HG03378 (cell line): ENCODE measurements around the gene CEP350.
A peak's percentile ranks its signal among the peaks of the same experiment; 100 is the strongest.

Experiments
- ATAC-seq: cut with Tn5 transposase; IDR thresholded peaks from one replicate; pipeline ENCODE4 v1.9.1; 2021; ENCODE audit warnings: mild to moderate bottlenecking, moderate library complexity; ENCODE audit not compliant: unreplicated experiment

The CEP350 gene

DNA sequence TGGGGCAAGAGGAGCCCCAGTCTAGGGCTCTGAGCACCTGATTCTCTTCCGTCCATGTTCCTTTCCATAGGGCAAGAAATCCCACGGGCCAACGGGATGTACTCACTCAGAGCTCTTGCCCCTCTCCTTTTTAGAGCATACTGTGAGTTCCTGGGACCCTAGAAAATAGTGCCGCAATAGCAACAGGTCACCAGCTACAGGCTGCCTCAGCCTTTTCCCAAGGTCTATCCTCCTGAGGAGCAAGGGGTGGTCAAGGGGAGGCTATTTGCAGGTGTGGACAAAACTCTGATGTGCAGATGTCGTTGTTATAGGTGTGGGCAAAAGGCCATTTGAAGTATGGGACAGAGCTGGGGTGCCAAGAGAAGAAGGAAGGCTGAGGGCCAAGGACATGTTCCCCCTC, 198.4 kb downstream of the CEP350 start:
- no peak for ATAC-seq

DNA sequence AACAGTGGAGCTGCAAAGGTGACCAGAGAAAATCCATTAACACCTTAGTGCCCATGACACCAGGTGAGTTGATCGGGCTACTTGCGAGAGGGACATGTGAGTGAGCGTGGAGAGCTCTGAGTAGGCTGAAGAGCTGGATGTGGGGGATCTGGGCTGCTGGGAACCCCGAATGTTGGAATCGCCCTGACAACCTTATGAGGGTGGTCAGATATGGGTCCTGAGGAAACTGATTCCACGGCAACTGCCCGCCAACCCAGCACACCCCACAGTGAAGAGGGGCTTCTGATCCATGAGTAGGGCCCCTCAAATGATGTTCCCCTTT, 199.4 kb downstream of the CEP350 start:
- no peak for ATAC-seq

DNA sequence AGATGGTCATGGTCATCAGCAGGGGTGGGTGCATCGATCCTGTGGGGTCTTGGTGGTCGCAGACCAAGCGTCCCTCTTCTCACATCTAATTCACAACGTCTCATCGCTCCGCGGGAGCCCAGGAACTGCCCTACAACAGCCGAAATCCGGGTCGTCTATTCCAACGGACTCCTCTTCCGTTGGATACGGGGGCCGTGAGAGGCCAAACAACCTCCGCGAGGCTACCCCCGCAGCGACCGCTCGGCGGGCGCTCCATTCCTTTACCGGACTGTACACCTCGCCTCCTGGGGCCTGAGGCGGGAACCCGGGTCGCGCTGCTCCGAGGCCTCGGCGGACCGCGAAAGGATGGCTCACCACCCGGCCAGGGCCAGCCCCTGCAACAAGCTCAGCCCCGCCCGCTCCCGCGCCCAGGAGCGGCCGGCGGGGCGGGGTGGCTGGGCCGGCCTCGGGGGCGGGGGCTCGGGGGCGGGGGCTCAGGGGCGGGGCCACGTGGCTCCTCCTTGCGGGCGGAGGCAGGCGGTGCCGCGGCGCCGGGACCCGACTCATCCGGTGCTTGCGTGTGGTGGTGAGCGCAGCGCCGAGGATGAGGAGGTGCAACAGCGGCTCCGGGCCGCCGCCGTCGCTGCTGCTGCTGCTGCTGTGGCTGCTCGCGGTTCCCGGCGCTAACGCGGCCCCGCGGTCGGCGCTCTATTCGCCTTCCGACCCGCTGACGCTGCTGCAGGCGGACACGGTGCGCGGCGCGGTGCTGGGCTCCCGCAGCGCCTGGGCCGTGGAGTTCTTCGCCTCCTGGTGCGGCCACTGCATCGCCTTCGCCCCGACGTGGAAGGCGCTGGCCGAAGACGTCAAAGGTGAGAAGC, 199.9 kb downstream of the CEP350 start, which contains the start of gene QSOX1:
QSOX1 (plus strand) TSS at position 545 of the 857 bp plus-strand sequence; CDS start at position 584, 39 bp downstream.
- ATAC-seq, result peak; percentile 78

DNA sequence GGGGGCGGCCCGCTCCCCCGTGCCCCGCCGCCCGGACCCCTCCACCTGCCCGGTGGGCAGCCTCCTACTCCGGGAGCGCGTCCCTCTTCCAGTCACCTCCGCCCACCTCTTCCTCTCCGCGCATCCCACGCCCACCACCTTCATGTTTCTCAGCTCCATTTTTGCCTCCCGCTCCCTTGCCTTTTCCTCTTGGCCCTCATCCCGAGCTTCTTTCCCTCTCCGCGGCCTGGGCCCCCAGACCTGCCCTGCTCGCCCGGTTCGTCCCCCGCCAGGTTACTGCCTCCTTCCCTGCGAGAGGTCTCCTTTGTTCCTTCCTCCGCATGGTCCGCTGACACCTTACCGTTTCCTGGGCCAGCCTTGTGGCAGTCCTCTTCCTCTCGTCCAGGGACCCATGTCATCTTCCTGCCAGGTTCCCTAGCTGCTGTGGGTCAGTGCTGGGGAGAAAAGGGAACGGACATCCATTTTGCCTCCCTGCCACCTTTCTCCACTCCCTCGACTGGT, 200.6 kb downstream of the CEP350 start:
- ATAC-seq, result no peak

DNA sequence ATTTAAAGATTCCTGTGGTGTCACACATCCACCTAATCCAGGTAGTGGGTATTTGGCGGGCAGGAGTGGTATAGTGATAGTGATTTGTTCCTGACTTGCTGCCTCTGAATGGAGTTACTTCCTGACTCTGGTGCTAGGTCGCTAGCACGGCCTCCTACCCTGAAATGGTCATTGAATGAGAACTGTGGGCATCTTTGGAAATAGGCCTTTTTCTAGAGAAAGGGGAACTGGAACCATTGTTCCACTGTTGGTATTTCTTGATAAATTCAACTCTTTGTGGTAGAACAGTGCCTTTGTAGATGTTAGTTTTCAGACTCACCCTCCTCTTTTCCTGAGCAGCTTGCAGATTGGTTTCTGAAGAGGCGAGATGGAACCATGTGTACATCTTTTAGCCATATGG, 201.6 kb downstream of the CEP350 start:
- no peak for ATAC-seq

DNA sequence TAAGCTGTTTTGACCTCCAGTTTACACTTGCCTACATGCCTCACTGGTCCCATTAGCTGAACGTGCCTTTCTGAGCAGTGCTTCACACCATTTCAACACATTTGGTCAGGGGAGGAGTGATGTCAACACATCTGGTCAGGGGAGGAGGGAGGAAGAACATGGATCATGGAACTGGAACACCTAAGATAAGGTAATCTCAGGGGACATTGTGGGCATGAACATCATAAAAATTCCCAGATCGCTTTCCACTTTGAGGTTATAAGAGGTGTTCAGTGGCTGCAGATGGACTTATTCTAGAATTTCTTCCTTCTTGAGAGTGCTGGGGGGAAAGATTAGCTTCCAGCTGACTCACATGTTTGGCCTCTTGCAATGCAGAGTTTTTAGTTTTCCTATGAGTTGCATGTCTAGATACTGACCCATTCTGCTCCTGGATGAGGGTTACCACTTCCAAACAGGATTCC, 202.1 kb downstream of the CEP350 start:
- no peak for ATAC-seq

DNA sequence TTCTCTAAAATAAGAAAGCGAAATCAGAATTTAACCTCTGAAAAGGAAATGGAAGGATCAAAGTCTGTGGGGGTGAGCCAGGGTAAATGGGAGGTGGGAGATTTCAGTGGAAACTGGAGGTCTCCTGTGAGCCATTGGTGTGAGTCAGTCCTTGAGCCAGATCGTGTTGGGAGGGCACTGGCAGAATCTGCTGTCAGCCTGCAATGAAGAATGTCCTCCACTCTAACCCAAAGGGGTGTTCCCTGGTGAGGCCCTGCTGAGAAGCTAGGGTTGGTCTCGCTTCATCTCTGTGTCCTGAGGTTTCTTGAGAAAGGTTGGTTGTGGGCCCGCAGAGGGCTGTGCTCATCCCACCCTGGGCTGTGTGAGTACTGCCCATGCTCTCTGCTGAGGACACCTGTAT, 202.5 kb downstream of the CEP350 start:
- ATAC-seq, result no peak

DNA sequence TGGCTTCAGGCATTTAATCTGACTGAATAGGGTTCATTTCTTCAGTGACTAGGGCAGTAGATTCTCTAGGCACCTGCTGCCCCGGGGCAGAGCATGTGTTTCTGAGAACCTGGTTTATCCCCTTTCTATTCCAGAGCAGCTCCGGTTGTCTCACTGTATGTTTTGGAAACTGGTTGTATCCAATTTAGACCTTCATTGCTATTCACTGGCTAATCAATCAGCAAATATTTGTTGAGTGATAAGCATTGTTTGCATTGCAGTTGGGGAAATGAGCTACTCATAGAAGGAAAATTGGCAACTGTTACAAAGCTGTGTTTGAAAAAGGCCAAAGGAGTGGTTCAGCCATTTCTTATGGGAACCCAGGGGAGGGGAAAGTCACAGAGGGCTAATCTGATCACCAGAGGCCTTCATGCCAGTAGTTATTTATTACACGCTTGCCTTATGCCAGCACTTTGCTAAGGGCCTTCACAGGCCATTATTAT, 203.0 kb downstream of the CEP350 start:
- no peak for ATAC-seq

DNA sequence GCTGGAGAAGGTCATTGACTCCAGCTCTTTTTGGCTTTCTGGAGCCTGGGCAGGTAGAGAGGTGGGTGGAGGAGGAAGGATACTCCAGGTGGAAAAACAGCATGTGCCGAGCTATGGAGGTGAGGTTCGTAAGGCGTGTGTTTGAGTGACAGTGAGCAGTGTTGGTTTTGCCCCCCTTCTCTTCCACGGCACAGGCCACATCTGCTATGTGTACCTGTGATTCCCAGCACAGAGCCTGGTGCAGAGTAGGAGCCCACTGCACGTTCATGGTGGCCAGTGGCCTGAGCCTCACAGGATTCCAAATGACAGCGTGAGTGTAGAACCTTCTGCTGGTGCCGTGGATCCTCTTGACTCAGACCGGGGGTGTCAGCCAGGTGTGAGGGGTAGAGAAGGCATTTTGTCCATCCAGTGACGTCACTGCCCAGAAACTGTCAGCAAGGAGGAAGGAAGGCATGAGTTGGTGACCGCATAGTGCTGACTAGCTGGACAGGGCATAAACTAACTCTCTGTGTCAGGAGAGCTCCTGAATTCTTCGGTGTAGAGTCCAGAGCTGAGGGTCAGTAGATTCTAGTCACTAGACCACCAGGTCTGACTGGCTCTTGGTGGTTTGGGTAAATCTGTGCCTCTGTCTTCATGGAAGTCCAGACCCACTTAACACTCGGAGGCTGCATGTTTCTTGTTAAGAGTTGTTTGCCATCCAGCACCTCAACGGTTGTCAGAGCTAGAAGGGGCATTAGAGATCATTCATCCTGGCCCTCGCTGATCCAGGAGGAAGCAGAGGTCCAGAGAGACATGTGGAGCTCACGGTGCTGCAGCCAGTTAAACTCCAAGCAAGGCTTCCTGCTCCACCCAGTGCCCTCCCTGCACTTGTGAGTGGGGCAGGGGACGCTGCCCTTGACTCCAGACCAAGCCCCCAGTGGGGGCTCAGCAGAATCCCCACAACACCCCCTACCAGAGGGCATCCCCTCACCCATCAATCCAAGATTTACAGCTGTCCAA, 203.8 kb downstream of the CEP350 start:
- no peak for ATAC-seq

DNA sequence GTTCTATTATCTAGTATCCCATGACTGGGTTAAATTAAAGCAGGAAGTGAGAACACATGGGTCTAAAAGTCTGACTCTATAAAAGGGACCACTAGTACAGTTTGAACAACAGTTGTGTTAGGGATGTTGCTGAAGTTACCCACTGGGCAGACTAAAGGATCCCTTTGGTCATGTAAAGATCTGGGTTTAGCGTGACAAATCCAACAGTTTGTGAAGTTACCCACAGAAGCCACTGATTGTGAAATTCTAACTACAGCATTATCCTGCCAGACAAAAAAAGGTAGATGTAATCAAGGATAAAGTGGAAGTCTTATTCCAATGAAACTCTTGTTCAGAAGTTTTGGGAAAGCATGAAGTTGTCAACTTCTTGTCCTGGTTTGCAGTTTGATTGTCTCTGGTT, 205.7 kb downstream of the CEP350 start:
- no peak for ATAC-seq

DNA sequence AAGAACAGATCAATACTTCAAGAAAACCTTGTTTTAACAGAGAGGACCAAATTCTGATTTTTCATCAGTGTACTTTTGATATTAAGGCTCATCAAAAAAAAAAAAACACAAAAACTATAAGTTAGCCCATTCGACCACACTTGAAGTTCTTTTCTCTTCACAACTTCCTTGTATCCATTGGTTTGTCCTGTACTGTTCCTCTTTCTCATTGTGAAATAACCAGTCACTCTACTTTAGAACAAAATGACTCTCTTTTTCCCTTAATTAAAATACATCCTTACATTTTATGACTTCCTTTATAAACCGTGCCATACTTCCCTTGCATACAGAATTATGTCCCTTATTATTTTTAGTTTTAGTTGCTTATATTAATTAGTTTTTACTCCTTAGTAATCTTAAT, 208.4 kb downstream of the CEP350 start:
- ATAC-seq, result no peak
